GM13976 (cell line): ENCODE measurements around the gene HIVEP3.

Experiments
- DNase-seq: peaks from one replicate; pipeline ENCODE4 v3.0.0; 2012; ENCODE audit warnings: low spot score
- CTCF ChIP-seq: IDR thresholded peaks from 2 replicates; pipeline ENCODE4 v1.5.1; 2012; ENCODE audit warnings: borderline replicate concordance, mild to moderate bottlenecking; ENCODE audit not compliant: insufficient read depth; ENCODE audit errors: extremely low read depth, missing control alignments, control extremely low read depth
- in situ Hi-C: fragments of 300-500 bp; cut with MboI; formaldehyde crosslinking; loops from one replicate; pipeline ENCODE4 v1.12.0; 2022; ENCODE audit warnings: low sequenced_read_pairs, mixed read lengths, inconsistent platforms; ENCODE audit not compliant: unreplicated experiment

The HIVEP3 gene

GRCh38 chr1:41482001-41482765, 436.5 kb downstream of the HIVEP3 start:
- in situ Hi-C loops, result no loop called here
- no peak for DNase-seq
- no peak for TF ChIP-seq CTCF

DNA sequence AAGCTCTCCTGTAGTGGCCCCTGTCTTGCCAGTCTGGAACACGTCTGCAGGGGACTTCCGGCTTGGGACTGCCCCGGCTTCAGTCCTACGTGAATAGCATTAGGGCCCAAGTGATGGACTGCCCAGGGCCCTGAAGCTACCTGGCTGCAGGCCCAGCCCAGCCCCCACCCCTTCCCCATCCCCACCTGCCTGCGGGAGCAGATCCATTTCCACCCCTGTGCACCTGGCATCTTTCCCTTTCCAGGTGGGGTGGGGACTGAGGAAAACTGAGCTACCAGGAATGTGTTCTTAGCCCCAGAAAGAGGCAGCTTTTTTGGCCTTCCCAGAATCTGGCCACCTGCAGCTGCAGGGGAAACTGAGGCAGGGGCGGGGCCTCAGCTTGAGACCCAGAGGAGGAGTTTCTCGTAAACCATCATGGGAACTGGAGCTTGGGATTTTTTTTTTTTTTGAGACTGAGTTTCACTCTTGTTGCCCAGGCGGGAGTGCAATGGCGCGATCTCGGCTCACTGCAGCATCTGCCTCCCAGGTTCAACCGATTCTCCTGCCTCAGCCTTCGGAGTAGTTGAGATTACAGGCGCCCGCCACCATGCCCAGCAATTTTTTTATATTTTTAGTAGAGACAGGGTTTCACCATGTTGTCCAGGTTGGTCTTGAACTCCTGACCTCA, 437.5 kb downstream of the HIVEP3 start:
- TF ChIP-seq CTCF, result no peak
- DNase-seq, result no peak
- in situ Hi-C loops, result no loop called here

DNA sequence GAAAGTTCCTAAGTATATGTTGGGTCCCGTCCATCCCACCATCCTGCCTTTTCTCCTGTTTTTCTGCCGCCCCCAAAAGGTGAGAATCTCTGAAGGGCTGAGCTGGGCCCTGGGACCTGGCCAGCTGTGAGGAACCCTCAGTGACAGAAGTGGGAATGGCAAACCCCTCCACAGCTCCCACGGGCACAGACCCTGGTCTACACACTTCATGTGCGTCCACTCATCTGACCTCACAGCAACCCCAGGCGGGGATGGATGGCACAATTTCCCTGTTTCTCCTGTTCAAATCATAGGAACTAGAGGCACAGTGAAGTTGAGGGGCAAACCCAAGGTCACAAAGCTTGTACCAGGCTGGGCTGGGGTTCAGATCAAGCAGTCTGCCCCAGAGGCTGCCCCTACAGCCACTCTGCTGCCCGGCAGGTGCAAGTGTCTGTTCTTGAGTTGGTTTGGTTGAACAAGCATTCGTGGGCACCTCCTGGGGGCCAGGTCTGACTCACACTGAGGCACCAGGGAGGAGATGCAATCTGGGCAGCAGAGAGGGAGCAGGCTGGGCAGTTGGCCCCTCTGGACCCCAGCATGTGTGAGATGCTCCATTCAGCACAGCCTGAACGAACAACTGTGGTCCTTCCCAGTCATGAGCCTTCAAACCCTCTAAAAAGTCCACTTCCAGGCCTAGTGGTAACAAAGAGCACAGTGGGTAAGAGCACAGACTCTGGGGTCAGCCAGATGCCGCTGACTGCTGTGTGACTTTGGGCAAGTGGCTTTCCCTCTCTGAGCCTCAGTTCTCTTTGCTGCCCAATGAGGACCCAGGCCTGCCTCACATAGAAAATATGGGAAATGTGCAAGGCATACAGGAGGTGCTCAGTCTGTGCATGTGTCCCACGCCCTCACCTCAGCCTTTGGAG, 438.3 kb downstream of the HIVEP3 start:
- DNase-seq, result no peak

GRCh38 chr1:41479808-41480160, 438.9 kb downstream of the HIVEP3 start:
- TF ChIP-seq CTCF, result no peak
- in situ Hi-C loops, result no loop called here
- no peak for DNase-seq

More for the DNA sequence above, 438.3 kb downstream of the HIVEP3 start:
- no peak for TF ChIP-seq CTCF
- in situ Hi-C loops, result no loop called here

DNA sequence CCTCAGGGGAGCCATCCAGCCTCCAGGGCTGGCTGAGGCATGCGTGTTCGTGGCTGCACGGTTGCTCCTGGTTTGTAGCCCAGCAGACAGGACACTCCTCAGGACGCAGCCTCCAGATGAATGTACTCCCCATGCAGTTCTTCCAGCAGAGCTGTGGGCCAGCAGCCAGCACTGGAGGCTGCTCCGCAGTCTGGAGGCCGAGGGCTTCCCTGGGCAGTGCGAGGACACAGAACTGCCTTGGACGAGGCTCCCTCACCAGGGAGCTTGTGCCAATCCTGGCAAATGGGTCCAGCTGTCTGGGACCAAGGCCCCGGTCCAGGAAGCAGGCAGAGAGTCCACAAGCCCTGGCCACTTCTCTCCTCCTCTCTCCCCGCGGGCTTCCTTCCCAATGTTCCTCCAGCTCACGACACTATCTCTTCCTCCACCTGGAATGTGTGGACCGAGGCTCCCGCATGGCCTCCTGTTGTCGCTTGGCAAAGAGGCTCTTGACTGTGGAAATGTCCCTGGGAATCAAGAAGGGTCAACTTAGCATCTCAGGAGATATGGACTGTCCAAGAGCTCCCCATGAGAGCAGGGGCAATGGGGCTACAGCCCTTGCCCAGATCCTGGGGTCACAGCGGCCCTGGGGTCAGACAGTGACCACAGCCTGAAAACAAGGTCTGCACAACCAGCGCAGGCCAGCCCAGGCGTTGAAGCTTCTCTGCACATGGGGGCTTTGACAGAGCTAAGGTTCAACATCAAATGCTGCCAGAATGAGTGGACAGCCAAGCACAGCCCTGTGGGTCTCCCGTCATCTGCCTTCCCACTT, 439.5 kb downstream of the HIVEP3 start:
- DNase-seq, result no peak
- in situ Hi-C loops, result no loop called here
- no peak for TF ChIP-seq CTCF
